AG04449 (cell line): Measurements from ENCODE around the gene ELFN2.

Experiments
- CTCF ChIA-PET: fragments of 350-600 bp; formaldehyde crosslinking; extraction: SDS; loops from one replicate; lab custom pipeline; 2021; ENCODE audit warnings: antibody characterized with exemption; lab: Yijun Ruan, JAX
- POLR2A ChIA-PET: fragments of 400-600, 350-600 bp; formaldehyde crosslinking; extraction: SDS; loops from one replicate; lab custom pipeline; 2020; ENCODE audit warnings: antibody characterized with exemption, inconsistent platforms; lab: Yijun Ruan, JAX
- DNase-seq: peaks from one replicate; pipeline ENCODE4 v3.0.0-alpha.2; 2010; ENCODE audit warnings: low read depth, low spot score
- H3K4me3 ChIP-seq: 2 replicates; pipeline ENCODE4 v1.5.1; 2011; ENCODE audit warnings: low read depth, mild to moderate bottlenecking, control low read depth, low read length
- CTCF ChIP-seq: IDR thresholded peaks from one replicate; pipeline ENCODE4 v1.5.1; 2011; ENCODE audit warnings: mild to moderate bottlenecking, moderate library complexity, low read length, control low read depth, inconsistent platforms; ENCODE audit not compliant: insufficient read depth; ENCODE audit errors: missing control alignments

The ELFN2 gene

DNA sequence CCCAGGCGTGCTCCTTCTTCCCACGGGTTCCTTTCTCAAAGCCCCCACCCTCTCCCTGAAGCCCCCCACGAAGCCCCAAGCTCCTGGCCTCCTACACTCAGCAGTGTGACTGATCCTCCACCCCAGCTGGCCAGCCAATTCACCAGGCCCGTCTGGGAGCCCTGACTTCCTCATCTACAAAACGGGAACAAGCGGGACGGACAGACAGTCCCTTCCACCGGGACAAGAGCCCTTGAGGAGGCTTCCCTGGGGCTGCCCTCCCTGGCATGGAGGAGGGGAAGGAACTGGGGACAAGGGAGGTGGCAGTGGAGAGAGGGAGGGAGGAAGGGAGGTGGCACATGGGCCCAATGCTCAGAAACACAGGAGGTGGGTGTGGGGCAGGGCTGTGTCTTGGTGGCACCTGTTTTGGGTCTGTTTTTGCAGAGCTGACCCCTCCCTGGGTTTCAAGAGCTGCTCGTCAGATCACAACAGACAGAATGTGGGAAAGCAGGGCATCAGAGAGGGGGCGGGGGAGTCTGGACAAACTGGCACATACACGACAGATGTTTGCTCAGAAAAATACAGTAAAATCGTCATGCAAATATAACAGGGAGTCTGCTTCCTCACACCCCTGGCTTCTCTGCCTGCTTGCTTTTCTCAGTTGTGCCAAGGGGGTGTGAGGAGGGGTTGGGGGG is 56.8 kb downstream of the ELFN2 start:
- H3K4me3 ChIP-seq: no peak overlapping the region
- ChIA-PET CTCF (no interaction called here), POLR2A (no interaction called here)
- DNase-seq: no peak
- TF ChIP-seq CTCF: no peak

GRCh38 chr22:37369483-37369882 is 57.8 kb downstream of the ELFN2 start:
- ChIA-PET CTCF (interaction anchor here (0.9 kb wide), 1 partner anchor 93 kb away, joined by 3 read pairs; no protein-coding TSS in a partner anchor), POLR2A (no interaction called here)
- H3K4me3 ChIP-seq: no peak overlapping the region
- no peak for DNase-seq
- no peak for TF ChIP-seq CTCF

GRCh38 chr22:37368058-37368457 is 59.2 kb downstream of the ELFN2 start:
- no peak for TF ChIP-seq CTCF
- no peak overlapping the region for H3K4me3 ChIP-seq
- ChIA-PET POLR2A (no interaction called here), CTCF (interaction anchor here (1.1 kb wide), 1 partner anchor 90 kb away, joined by 3 read pairs; no protein-coding TSS in a partner anchor)
- no peak for DNase-seq

GRCh38 chr22:37366601-37367000 is 60.7 kb downstream of the ELFN2 start:
- ChIA-PET POLR2A (no interaction called here), CTCF (no interaction called here)
- no peak for TF ChIP-seq CTCF
- DNase-seq: no peak
- no peak overlapping the region for H3K4me3 ChIP-seq

DNA sequence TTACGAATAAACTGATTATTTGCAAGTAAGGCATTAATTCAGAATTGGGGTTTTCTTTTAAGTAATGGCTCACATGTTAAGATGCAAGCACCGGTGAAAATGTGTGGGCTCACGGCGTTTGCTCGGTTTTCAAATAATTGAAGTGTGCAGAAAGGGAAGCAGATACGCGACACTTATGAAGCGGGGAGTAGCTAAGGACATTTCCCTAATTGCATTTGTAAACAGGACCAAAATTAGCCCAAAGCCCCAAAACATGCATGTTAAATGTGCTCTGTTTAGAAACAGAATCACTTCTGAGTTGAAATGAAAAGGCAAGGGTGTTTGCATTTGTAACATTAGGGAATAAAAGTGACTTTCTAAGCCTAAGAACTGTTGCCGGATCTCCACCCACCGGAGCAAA is 61.3 kb downstream of the ELFN2 start:
- CTCF ChIA-PET: no interaction called here

More for the DNA sequence above, 61.3 kb downstream of the ELFN2 start:
- H3K4me3 ChIP-seq: no peak overlapping the region
- POLR2A ChIA-PET: no interaction called here
- TF ChIP-seq CTCF: no peak
- no peak for DNase-seq
